Stimulated activated CD4-positive, alpha-beta T cell treated with anti-CD3 and anti-CD28 coated beads, Interleukin-12 subunit alpha, Interleukin-12 subunit beta, amount 100 ng/mL, for 4 hours (primary cell): ENCODE data around the gene TUFT1.

ENCODE experiments used
- DNase-seq: peaks from one replicate; pipeline ENCODE4 v3.0.0-alpha.2; 2020

The TUFT1 gene, protein sequence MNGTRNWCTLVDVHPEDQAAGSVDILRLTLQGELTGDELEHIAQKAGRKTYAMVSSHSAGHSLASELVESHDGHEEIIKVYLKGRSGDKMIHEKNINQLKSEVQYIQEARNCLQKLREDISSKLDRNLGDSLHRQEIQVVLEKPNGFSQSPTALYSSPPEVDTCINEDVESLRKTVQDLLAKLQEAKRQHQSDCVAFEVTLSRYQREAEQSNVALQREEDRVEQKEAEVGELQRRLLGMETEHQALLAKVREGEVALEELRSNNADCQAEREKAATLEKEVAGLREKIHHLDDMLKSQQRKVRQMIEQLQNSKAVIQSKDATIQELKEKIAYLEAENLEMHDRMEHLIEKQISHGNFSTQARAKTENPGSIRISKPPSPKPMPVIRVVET

DNA sequence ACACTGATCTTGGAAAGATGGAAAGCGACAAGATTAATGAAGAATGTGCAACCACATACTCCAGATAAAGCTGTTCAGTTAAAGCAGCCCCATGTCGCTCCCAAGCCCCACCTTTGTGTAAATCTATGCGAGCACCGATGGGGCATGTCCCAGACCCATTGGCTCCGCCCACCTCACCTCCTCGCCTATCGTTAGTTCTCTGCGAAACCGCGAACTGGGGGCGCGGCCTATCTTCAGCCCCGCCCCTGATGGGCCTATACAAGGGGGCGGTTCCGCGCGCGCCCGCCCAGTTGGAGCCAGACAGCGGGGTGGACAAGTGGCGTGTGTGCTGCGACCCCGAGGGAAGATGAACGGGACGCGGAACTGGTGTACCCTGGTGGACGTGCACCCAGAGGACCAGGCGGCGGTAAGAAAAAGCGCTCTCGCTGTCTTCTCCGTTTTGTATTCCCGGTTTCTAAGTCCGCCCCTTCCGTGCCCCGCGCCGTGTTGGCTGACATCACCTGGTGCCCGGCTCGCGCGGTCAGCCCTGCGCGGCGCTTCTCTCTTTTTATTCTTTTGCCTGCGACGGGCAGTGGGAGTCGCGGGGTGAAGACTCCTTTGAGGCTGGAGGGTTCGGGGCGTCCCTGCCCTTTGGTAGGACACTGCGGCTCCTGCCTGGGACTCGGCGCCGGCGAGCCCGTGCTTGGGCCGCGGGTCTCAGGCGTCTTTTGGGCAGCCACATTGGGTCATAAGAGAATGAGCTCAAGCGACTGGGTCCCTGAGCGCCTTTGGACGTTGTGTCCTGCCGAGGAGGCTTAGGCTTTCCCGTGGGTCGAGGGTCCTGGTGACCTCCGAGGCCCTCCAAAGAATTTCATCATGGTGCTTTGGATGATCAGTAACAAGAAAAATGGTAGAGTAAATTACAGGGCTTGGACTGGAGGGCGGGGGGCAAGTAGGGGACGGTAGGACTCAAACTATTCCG lies at the start of gene TUFT1:
Gene TUFT1 (plus strand): TSS at position 289 of the 961 bp plus-strand sequence. CDS start 58 bp downstream, at position 347.
- peak; percentile 92 for DNase-seq

DNA sequence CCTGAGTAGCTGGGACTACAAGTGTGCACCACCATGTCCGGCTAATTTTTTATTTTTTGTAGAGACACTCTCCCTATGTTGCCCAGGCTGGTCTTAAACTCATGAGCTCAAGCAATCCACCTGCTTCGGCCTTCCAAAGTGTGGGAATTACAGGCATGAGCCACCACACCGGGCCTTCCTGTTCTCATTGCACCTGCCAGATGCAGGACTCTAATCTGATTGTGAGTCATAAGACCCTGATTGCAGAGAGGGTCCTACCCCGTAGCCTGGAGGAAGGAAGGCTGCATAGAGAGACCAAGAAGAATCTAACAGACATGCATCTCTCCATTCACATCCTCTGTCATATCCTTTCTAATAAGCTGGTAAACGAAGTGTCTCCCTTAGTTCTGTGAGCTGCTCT lies 48.5 kb upstream of the TUFT1 start:
- DNase-seq, result no peak

DNA sequence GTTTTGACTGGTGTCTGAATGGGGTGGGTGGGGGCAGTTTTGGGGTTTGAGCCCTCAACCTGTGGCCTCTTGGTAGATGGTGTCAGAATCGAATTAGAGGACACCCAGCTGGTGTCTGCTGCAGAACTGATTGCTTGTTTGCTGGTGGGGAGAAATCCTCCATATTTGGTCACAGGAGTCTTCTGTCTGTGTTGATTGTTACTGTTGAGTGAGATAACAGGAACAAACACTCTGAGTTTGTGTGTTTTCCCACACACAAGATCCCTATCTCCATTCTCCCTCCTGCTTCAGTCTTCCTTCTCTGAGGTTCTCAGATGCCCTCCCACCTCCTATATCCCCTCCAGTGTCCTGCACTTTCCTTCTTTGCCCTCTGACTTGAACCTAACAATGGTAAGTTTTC lies 48.0 kb upstream of the TUFT1 start:
- DNase-seq, result no peak

DNA sequence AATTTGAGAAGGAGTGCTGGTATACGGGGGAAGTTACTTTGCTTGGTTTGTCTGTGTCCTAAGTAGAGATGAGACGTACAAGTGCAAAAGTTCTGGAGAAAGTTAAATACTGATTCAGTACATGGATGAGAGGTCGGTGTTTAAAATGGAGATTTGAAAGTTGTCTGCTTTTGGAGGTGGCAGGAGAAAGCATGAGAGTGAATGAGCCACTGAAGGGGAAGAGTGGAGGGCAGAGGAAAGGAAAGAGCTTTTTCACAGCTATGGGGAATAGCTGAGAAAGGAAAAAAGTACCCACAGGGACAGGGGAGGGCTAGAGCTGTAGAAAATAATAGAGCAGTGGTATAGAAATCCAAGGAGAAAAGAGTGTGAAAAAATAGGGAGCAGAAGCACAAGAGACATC lies 47.1 kb upstream of the TUFT1 start:
- DNase-seq, result no peak

DNA sequence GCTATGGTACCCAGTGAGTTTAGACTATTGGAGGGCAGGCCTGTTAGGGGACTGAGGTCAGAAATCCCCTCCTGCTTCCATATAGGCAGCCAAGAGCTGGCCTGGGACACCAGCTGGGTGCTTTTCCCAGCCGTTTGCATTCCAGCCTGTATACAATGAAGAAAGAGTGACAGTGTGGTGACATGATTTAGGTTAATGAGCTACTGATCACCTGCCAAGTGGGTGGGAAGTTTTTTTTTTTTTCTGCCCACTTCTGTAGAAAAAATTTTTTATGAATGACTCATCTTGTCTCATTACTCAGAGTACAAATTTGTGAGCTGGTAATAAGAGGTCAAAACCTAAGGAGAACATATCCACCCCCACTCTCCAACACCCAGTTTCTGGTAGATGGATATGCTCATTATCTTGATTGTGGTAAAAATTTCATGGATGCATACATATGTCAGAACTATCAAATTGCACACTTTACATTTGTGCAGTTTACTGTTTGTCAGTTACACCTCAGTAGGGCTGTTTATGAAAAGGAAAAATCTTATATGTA lies 45.3 kb upstream of the TUFT1 start:
- DNase-seq, result no peak

DNA sequence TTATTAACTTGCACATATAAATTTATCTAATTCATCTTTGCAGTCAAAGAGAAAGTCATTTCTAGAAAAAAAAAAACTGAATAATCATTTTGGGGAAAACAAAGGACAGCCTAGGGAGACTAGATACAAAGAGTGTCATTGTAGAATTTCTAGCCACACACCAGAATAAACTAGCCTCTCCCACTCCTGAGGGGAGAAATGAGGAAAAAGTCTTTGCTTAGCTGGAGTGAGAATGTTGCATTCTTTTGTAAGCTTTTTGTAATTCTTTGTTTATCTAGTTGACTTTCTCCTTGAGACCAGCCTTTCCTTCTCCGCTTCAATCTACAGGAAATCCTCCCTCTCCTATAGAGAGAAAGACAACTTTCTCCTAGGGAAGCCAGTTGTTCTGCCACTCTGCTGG lies 44.8 kb upstream of the TUFT1 start:
- DNase-seq, result no peak

DNA sequence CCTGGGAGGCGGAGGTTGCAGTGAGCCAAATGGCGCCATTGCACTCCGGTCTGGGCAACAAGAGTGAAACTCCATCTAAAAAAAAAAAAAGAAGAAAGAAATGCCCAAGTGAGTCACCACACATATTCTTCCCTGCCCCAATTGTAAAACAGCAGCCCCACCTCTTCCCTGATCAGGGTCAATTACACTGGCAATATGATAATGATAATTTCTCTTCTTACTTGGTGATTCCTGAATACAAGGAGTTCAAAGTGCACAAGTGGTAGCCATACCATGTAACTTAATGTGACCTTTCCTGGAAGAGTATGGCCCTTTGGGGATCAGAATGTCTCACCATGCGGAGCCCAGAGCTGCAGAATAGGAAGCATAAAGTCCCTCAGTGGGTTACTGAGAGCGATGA lies 40.7 kb upstream of the TUFT1 start:
- DNase-seq, result no peak

DNA sequence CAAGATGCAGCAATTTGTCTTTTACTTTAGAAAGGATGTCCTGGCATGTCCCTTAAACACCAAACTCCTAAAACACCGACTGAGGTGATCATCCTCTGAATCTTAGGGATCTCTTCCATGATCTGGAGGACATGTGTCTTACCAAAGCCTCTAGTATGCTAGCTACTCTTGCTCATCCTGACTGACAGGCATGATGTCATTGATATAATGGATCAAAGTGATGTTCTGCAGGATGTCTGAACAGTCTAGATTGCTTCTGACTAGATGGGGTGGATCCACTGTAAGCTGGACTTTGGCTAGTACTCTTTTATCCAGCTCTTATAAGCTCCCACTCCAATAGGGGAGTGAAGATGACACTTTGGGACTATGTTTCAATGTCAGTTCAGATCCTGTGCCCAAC lies 40.2 kb upstream of the TUFT1 start:
- DNase-seq, result no peak

DNA sequence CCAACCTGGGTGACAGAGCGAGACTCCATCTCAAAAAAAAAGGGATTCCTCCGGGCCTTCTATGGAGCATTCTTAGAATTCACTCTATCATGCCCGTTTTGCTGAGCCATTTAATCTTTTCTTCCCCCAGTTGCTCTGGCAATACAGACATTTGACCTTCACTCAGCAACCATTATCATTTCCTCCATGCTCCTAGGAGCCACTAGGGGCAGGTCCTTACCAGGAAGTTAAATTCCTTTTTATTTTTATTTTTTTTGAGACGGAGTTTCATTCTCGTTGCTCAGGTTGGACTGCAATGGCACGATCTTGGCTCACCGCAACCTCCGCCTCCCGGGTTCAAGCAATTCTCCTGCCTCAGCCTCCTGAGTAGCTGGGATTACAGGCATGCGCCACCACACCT lies 38.6 kb upstream of the TUFT1 start:
- no peak for DNase-seq

DNA sequence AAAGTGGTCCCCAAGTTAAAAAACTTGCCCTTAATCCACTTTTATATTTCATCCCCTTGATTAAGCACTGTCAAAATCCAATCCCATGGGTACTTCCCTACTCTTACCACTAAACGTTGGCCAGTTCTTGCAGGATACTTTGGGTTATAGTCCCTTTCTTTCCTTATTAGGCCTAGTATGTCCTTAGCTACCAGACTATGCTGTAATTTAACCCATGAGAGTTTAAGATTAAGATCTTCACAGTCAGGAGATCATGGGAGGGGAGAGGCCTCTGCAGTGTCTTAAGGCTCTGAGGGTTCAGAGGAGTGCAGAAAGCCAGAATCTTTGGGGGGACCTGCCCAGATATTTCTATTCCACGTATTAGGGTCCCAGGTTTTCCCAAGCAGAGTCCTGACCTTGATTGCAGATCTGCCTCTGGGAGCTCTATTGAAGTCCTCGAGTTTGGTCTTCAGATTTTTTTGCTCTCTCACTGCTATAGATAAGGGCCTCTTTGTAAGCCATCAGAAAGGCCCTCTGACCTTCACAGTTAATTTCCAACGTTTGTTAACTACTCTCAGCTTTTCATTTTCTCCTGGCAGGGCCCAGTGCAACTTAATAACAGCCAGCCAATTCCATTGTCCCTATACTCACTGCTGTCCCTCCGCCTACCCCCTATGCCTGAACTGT lies 37.9 kb upstream of the TUFT1 start:
- DNase-seq, result no peak

DNA sequence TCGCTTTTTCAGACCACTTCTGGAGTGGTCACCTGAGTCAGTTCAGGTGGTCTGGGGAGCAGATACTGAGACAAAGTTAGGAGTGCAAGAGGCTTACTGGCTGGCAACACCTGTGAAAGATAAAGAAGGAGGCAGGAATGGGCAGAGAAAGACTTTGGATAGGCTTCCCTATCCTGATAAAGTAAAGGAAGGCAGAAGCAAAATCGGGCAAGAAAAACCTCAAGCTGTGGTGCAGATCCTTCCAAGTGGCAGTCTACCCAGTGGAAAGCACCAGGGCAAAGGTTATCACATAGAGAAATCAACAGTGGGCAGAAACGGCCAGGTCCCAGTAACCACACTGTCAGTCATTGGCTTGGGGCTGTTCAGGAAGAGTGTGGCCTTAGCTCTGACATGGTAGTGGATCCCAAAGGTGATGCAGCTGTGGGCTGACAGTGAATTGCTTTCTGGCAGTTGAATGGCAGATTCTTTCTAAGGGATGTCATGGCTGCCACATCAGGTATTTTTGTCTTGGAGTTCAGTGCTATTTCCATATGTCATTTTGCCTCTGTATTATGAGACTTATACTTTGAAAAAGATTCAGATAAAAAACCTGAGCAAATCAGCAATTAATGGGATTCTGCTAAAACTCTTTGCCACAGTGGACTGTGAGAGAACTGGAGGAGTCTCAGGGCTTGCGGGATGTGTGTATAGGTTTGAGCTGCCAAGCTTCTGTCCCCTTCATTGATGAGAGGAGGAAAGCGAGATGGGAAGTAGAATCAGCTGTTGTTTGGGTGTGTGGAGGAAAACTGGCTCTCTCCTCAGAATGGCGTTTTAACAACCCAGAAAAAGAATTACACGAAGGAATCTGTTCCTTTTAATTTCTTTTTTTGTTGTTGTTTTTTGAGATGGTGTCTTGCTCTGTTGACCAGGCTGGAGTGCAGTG lies 37.0 kb upstream of the TUFT1 start:
- no peak for DNase-seq

DNA sequence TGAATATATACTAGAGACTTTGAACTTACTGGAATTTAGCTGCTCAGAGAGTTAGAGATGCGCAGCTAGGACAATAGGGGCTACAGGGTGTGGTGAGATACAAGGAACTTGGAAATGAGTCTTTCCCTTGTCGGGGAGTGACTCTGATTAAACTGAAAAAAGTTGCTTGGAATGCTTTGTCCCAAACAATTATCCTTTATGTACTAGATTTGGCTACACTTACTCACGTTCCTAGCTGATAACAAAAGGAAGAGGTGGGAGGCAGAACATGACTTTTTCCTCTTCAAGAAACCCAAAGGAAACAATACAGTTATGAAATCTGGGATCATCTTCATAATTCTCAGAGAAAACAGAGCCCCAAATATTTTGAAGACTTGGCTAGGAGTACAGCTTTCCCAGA lies 35.9 kb upstream of the TUFT1 start:
- no peak for DNase-seq

DNA sequence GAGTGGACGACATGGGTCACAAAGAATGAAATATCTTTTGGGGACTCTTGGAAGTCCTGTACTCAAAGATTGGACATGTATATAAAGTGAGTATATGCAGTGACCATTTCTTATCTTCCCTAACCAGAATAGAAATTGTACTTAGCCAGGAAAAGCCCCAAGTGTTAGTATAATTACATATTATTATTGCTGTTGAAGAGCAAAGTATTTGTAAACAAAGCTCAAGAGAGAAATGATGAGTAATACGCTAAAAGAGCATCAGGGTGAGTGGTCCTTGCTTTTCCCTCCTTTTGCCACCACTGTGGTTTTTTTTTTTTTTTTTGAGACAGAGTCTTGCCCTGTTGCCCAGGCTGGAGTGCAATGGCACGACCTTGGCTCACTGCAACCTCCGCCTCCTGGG lies 35.4 kb upstream of the TUFT1 start:
- no peak for DNase-seq

DNA sequence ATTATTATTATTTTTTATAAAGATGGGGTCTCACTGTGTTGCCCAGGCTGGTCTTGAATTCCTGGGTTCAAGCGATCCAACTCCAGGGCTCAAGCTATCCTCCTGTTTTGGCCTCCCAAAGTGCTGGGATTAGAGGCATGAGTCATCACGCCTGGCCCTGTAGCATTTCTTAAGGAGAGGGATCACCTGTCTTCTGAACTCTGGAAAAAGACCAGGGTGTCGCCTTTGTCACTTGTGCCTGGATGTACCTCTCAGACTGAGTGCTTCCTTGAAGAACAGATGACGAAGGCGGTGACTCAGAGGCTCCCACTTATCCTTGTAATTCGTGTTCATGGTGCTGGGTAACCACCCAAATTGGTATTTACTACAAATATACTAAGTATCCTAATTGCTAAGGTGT lies 31.3 kb upstream of the TUFT1 start:
- DNase-seq, result no peak

DNA sequence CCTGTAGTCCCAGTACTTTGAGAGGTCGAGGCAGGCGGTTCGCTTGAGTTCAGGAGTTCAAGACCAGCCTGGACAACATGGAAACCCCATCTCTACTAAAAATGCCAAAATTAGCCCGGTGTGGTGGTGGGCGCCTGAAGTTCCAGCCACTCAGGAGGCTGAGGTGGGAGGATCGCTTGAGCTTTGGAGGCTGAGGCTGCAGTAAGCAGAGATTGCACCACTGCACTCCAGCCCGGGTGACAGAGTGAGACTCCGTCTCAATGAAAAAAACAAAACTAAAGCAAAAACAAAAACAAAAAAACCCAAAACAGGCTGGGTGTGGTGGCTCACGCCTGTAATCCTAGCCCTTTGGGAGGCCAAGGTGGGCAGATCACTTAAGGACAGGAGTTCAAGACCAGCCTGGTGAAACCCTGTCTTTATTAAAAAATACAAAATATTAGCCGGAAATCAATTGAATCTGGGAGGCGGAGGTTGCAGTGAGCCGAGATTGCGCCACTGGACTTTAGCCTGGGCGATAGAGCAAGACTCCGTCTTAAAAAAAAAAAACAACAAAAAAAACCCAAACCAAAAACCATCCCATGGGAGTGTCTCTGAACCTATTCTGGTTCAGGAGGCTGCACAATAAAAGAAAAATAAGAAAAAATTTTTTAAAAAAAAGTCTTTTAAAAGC lies 30.6 kb upstream of the TUFT1 start:
- no peak for DNase-seq

DNA sequence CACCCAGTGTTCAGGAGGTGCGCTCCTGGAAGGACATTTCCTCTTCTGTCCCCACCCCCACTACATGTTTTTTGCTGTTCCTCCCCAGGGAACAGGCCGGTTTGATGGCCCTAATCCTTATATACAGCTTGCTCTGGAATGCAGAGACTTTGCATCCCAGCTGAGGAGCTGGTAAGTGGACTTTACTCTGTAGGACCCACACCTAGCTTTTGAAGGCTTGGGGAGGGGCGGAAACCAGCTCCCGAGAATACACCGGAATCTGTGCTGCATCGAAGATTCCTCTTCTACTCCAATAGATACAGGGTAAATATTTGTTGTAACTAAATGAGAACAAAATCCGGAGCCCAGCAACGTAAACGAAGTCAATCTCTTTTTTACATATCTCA lies 30.1 kb upstream of the TUFT1 start:
- no peak for DNase-seq

DNA sequence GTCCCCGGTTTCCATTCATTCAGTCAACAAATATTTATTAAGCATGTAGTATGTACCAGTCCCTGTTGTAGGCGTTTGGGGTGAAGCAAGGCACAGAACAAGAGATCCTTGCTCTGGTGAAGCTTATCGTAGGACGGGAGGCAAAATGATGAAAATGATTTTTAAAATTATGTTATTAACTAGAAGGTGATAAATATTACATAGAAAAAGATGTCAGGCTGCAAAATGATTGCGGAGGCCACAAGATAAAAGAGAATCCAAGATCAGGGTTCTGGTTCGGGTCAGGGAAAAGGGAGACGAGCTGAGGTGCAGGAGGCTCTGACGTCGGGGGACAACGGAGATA lies 29.5 kb upstream of the TUFT1 start:
- DNase-seq, result no peak

DNA sequence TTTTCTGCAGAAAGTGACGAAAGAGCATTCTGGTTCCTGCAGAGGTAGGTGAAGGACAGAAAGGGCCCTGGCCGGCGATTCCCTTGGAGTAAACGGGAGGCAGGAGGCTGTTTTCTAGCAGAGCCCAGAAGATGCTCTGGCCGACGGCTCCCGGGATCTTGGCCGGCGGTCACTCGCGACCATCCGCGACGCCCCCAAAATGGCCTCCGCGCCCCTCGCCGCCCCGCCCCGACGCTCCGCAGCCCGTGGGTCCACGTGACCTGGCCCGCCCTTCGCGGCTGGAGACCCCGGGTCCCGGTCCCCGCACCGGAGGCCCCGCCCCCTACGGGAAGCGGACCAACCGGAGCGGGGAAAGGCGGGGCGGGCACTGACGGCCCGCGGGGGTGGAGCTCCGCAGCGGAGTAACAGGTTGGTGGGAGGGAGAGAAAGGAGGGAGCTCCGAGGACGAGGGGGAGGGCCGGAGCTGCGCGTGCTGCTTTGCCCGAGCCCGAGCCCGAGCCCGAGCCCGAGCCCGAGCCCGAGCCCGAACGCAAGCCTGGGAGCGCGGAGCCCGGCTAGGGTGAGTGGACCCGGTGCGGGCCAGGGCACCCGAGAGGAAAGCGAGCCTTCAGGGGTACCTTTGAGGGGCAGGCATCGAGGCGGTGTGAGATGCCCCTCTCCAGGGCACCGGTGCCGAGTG lies 29.0 kb upstream of the TUFT1 start, which contains the start of gene CGN:
Gene CGN (plus strand): TSS at position 431 of the 679 bp plus-strand sequence. CDS start 7,133 bp downstream, outside the sequence.
- DNase-seq, result peak; percentile 83

DNA sequence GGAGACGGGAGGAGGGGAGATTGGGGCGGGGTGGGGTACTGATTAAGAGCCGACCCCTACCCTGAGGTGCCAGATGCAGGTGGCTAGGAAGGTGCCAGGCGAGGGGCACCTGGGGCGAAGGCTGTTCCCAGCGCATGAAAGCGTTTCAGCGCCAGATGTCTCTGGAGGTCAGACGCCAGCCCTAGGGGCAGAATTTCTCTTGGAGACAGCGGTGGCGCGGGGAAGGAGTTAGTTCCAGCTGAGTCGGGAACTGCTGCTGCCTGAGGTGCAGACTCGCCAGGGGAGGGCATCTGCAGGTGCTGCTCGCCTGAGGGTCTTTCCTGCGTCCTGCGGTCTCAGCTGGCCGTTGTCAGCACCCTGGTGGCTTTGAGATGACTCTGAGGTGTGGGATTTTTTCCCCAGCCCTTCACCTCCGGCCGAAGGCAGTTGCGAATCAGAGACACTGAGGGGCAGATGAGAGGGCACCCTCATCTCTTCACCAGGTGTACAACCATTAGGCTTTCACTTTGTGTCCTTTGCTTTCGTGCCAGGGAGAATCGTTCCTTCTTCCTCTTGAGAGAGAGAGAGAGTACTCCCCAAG lies 28.4 kb upstream of the TUFT1 start:
- DNase-seq, result peak; percentile 10

DNA sequence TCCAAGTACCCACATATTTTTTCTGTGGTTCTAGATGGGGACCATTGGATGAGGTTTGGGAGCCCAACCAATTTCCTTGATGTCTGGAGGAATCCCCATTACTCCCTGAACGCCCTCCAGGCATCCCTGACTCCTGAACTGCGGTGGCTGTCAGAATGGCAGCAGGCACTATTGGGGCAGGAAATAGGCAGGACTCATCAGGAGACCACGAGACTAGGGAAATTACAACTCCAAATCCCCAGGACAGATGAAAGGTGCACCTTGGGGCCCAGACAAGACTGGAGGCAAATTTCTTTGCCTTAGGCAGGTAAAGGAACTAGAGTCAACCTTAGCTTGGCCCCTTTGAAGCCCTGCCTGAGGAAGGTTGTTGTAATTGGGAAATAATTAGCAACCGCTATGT lies 27.8 kb upstream of the TUFT1 start:
- no peak for DNase-seq
